ENCODE data around the gene USP38. TPM values are rescaled to one million over a fixed set of nuclear protein-coding genes. Genes with fewer than 3 reads are reported as not detected.

The USP38 gene
- total RNA-seq, 4 donors from 2014 or later, result 18.8 to 24.1 (median 19.9) TPM

DNA sequence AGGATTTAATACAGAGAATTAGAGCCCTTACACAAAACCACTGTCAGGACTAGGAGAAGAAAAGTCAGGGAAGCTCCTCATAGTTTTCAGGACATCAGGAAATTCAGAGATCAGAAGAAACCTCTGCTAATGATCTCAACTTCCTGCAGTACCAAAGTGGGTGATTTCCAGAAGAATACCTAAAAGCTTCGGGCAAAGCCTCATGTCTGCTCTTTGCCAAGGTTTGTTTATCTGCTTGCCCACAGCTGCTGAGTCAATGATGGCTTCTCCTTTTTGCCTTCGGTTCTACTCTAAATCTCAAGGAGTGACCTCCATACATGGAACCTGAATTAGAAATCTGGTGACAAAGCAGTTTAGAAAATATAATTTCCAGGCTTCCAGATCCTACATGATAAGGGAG lies 68.4 kb downstream of the USP38 start:
- no peak overlapping the region for H3K4me3 ChIP-seq
- peak overlapping the region in 1 of 4 donors; percentile 21 for H3K27ac ChIP-seq
- no peak for DNase-seq (ENCODE audit: low spot score in 2 of 2)
- H3K9me3 ChIP-seq, result no peaks in the 10 kb centered on the region
- H3K27me3 ChIP-seq, result no peaks in the 10 kb centered on the region
- H3K36me3 ChIP-seq, result no peaks in the 10 kb centered on the region
- peaks cover 0 to 27% (median 0%) of the 10 kb centered on the region in 4 donors for H3K4me1 ChIP-seq
- WGBS, 2 donors, result 70 to 74% methylated on average over 2 of the region's 2 CpGs
- TF ChIP-seq POLR2A (IDR thresholded peaks at IDR 0.05) (no peak), EP300 (IDR thresholded peaks at IDR 0.05) (no peak)
- TF ChIP-seq, protein P1, sequence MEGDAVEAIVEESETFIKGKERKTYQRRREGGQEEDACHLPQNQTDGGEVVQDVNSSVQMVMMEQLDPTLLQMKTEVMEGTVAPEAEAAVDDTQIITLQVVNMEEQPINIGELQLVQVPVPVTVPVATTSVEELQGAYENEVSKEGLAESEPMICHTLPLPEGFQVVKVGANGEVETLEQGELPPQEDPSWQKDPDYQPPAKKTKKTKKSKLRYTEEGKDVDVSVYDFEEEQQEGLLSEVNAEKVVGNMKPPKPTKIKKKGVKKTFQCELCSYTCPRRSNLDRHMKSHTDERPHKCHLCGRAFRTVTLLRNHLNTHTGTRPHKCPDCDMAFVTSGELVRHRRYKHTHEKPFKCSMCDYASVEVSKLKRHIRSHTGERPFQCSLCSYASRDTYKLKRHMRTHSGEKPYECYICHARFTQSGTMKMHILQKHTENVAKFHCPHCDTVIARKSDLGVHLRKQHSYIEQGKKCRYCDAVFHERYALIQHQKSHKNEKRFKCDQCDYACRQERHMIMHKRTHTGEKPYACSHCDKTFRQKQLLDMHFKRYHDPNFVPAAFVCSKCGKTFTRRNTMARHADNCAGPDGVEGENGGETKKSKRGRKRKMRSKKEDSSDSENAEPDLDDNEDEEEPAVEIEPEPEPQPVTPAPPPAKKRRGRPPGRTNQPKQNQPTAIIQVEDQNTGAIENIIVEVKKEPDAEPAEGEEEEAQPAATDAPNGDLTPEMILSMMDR (IDR thresholded peaks at IDR 0.05), result no peak

DNA sequence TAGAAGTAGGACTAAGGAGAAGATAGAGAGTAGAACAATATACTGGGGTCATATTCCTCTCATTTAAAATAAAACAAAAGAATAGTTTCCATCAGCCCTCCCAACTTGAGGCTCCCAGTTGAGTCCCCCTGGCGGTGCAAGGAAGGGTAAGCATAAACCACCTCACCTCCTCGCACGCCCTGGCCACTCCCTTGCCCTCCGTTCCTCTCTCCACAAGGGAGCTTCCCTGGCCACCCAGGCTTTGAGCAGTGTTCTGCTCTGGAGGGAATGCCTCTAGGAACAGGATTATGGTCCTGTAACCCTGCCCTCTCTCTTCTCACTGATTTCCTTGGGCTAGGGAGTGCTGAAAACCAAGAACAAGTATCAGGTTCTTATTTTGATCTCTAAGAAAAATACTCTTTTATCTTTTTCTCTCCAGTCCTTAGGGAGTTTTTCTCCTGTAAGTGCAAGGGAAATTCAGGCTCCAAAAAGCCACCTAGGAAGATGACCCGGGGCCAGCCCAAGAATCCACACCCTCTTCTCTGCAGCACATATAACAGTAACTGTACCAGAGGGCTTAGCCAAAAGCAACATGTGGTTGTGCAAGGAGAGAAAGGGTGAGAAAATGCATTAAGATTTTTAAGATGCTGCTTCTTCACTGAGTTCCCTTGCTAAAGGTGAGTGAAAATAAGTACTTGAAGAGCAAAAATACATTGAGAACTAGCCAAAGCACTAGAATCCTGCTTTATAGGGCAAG lies 69.9 kb downstream of the USP38 start:
- no peak overlapping the region for H3K4me3 ChIP-seq
- no peaks in the 10 kb centered on the region for H3K27me3 ChIP-seq
- peaks cover 0 to 34% (median 0%) of the 10 kb centered on the region in 4 donors for H3K4me1 ChIP-seq
- TF ChIP-seq, protein P1 (IDR thresholded peaks at IDR 0.05), result no peak
- TF ChIP-seq EP300 (IDR thresholded peaks at IDR 0.05), result peak in 1 of 2 donors; percentile 69
- WGBS, 2 donors, result 59% methylated on average over 5 of the region's 5 CpGs
- H3K9me3 ChIP-seq, result no peaks in the 10 kb centered on the region
- DNase-seq (ENCODE audit: low spot score in 2 of 2), result peak; percentile 34 to 57
- H3K27ac ChIP-seq, result peak overlapping the region in 1 of 4 donors; percentile 54
- H3K36me3 ChIP-seq, result no peaks in the 10 kb centered on the region

DNA sequence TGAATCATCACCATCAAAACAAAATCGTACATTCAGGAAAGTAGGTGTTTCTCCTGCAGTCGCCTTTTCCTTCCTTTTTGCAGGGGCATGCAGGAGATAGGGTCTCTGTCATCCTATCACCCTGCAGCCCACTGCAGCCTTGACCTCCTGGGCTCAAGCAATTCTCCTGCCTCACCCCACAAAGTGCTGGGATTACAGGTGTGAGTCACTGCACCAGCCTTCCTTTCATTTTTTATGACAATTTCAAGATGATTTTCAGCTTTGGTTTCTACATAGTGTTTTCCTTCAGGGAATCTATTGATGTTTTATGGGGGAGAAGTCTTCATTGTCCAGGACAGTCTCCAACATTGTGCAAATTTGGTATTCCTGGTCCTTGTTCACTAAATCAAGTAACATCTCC lies 71.7 kb downstream of the USP38 start:
- Histone ChIP-seq H3K36me3 (no peaks in the 10 kb centered on the region), H3K9me3 (no peaks in the 10 kb centered on the region), H3K4me3 (no peak overlapping the region), H3K4me1 (peaks cover 0 to 27% (median 0%) of the 10 kb centered on the region in 4 donors), H3K27me3 (no peaks in the 10 kb centered on the region), H3K27ac (no peak overlapping the region)
- WGBS, 2 donors, result 65 to 71% methylated on average over 2 of the region's 2 CpGs
- TF ChIP-seq POLR2A (IDR thresholded peaks at IDR 0.05) (no peak), EP300 (IDR thresholded peaks at IDR 0.05) (no peak)
- TF ChIP-seq, protein P1 (IDR thresholded peaks at IDR 0.05), result no peak
- DNase-seq (ENCODE audit: low spot score in 2 of 2), result no peak

DNA sequence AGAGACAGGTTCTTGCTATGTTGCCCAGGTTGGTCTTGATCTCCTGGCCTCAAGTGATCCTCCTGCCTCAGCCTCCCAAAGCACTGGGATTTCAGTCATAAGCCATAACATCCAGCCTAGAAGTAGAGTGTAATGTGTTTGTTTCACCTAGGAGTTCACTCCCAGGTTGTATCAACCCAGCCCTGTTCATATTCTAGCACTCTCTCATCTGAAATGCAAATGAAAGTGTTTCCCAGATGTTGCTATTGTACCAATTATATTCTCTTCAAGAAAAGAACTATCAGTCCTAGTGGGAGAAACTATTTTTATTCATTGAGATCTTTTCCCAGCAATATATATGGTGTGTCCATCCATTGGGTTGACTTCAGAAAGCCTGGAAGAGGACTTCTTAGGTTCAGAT lies 72.6 kb downstream of the USP38 start:
- Histone ChIP-seq H3K27ac (no peak overlapping the region), H3K4me1 (peaks cover 0 to 27% (median 0%) of the 10 kb centered on the region in 4 donors), H3K27me3 (no peaks in the 10 kb centered on the region), H3K4me3 (no peak overlapping the region), H3K9me3 (no peaks in the 10 kb centered on the region), H3K36me3 (no peaks in the 10 kb centered on the region)
- DNase-seq (ENCODE audit: low spot score in 2 of 2), result no peak
- TF ChIP-seq POLR2A (IDR thresholded peaks at IDR 0.05) (no peak), EP300 (IDR thresholded peaks at IDR 0.05) (no peak)
- TF ChIP-seq, protein P1 (IDR thresholded peaks at IDR 0.05), result no peak

DNA sequence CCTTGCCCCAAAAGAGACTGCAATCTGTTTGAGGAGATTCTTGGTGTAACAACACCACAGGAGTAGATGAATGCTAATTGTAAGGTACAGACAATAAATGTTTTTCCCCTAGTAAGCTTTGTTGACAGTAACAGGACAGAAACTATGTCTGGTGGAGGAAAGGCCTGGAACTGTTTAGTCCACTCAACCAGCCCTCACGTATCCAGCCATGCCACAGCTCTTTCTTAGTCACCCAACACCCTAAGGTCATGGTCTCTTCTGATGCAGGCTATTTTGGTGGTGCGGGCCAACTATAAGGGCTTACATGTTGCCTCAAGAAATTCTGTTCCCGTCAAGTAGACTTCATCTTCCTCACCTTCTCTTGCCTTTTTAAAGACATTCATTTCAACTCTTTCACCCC lies 76.0 kb downstream of the USP38 start:
- H3K4me3 ChIP-seq, result no peak overlapping the region
- peaks cover 0 to 16% (median 0%) of the 10 kb centered on the region in 4 donors for H3K4me1 ChIP-seq
- WGBS, 2 donors, result 89 to 91% methylated on average over 3 of the region's 3 CpGs
- no peak overlapping the region for H3K27ac ChIP-seq
- no peaks in the 10 kb centered on the region for H3K36me3 ChIP-seq
- H3K9me3 ChIP-seq, result no peaks in the 10 kb centered on the region
- DNase-seq (ENCODE audit: low spot score in 2 of 2), result no peak
- no peaks in the 10 kb centered on the region for H3K27me3 ChIP-seq
- TF ChIP-seq POLR2A (IDR thresholded peaks at IDR 0.05) (no peak), EP300 (IDR thresholded peaks at IDR 0.05) (no peak)
- TF ChIP-seq, protein P1 (IDR thresholded peaks at IDR 0.05), result no peak
